Activated gamma-delta T cell treated with anti-CD3 and anti-CD28 coated beads, Interleukin-2, amount 50 U/mL, for 16 hours (primary cell): ENCODE data around the gene HECW1.

Source experiments
- DNase-seq: peaks from one replicate; pipeline ENCODE4 v3.0.0-alpha.2; 2020; ENCODE audit warnings: low read depth

The HECW1 gene

DNA sequence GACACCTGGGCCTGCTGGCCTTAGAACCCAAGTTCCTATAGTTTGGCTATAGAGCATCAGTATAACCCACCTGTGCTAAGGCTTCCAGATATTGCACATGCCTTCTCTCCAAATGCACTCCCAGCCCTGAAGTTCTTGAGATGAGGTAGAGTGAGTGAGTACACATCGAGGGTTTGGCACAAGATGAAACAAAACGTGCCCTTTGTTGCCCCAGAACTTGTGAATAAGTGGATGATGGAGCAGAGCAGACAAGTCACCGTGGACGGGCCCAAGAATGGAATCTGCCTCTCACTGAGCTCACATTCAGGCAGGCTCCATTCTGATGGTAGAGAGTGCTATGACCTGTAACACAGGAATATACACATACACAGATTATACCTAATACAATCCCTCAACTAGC is 397.5 kb downstream of the HECW1 start:
- DNase-seq = no peak

DNA sequence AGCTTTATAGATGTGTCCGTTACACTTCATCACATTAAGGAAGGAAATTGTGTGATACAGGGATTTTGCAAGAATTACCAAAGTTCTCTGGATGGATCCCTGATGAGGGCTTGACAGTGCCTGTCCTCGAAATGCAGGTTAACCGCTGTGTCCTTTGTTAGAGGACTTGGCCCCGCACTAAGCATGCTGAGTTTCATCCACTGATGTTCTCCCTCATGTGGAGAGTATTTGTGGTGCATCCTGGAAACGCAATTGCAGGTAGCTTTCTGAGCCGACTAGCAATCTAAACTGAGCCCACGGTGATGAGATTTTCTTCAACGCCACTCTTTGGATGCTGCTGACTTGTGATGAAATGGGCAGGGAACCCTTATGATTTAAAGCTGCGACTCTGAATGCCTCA is 398.6 kb downstream of the HECW1 start:
- no peak for DNase-seq

DNA sequence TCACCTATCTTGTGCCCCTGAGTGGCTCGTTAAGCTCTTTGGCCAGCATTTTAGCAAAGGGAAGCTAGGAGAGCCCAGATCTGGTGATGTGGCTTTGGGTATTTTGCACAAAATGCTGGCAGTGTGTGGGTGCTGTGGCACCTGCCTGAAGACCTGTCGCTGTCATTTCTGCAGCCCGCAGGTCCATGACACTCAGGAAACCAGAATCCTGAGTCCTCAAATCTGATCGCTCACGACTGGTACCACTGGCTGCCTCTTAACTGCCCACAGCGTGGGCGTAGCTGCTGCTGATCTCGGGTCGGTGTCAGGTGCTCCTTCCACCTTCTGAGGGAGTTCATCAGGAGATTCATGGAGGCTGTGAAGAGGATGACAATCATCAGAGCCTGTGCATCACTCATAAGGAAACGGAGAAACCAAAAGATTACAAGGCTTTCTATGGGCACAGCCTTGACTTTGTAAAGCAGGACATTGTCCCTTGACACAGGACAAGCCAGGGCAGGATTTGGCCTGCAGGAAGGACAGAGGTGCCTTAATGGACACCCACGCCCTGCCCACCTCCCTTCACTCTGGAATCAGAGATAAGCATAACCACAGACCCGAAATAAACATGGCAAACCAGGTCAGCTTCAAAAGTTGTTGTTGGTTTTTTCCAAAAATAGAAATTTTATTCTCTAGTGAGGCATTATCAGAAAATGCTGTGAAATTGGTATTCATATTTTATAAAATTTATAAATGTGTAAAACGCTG is 399.5 kb downstream of the HECW1 start:
- no peak for DNase-seq

DNA sequence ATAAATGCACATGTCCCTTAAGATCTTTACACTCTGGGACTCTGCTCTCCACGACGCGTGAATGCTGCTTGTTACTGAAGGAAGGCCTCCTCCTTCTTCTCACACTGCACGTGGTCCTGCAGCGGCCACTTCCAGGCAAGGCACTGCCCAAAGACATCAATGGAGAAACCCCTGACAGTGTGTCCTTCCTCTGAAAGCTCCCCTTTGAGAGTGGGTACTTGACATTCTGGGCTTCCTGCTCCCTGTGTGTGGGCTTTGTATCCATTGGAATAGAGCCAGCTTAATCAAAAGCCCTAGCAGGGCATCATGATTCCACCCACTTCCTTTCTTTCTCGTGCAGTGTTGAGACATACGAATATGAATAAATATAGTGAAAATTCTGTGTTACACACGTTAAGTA is 400.8 kb downstream of the HECW1 start:
- DNase-seq = no peak

DNA sequence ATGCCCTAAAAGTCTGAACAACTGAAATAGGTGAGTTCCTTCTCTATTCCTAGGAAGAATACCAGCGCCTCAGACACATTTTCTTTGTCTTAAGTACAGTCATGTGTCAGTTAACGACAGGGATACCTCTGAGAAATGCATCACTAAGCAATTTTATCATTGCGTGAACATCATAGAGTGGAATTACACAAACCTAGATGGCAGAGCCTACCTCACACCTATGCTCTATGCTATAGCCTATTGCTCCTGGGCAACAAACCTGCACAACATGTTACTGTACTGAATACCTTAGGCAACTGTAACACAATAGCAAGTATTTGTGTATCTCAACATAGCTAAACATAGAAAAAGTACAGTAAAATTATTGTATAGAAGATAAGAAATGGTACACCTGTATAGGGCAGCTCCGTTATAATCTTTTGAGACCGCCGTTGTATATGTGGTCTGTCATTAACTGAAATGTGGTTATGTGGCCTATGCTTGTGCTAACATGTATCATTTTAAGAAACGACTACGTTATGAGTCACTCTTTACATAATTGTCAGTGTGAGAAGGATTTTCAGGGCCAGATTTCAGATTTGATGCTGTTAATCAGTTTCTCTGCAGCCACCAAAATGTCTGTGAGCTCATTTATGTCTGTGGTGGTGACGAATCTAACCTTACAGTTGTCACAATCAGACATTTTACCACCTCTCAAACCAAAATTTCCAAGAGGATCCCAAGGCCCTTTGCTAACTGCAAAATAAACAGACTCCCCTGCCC is 404.3 kb downstream of the HECW1 start:
- no peak for DNase-seq

DNA sequence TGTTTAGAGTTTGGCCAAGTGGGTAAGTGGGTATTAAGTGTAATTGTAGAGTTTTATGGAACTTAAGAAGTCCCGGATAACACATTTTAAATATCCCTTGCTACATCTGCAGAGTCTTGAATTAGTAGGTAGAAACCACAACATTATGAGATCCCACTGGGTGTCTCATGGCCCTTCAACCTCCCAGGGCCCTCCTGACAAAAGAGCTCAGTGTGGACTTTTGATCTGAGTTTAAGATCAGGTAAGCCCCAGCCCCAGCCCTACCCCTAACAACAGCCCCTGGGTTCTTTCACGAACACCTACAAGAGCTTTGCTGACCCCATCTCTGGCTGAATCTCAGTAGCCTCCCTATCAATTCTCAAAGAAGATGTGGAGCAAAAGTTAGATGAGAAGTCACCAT is 405.0 kb downstream of the HECW1 start:
- DNase-seq = no peak

DNA sequence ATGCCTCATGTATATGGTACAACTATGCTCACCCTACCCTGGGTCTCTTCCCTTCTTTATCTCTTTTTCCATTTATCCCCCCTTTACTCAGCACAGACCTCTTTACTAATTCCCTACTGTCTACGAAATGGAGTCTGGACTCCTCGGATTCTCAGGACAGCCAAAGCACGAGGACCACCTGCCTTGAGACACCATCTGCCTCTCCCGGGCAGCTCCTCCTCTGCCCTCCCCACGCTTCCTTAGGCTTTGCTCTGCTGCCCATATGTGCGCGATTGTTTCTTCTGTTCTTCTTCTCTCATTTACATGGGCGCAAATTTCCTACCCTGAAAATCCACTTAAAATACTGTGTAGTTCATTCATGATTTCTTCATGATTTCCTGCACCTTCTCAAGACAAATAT is 407.8 kb downstream of the HECW1 start:
- no peak for DNase-seq

DNA sequence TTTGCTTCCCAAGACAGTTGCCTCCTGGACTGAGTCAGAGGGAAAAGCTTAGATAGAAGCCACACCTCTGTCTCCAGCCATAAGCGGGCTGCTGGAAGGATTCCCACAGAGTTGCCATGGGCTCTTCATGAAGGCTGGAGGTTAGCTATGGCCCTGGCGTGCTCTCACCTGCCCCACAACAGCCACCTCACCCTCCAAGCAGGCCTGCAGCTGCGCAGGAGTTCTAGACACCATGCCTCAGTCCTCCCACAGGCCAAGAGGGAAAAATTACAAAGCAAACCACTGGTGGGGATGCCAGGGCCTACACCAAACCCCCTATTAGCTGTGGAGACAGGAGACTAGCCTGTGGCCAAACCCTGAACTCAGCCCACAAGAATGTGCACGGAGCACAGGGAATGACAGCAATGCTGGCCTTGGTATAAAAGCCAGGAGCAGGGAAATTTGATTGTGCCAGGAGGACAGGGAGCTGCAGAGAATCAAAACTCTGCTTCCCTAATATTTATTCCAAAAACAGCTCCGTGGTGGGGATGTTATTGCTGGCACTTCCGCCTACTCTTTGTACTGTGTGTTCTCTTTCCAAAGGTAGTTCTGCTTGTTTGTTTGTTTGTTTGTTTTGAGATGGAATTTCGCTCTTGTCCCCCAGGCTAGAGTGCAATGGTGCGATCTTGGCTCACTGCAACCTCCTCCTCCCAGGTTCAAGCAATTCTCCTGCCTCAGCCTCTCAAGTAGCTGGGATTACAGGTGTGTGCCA is 410.1 kb downstream of the HECW1 start:
- DNase-seq = no peak

DNA sequence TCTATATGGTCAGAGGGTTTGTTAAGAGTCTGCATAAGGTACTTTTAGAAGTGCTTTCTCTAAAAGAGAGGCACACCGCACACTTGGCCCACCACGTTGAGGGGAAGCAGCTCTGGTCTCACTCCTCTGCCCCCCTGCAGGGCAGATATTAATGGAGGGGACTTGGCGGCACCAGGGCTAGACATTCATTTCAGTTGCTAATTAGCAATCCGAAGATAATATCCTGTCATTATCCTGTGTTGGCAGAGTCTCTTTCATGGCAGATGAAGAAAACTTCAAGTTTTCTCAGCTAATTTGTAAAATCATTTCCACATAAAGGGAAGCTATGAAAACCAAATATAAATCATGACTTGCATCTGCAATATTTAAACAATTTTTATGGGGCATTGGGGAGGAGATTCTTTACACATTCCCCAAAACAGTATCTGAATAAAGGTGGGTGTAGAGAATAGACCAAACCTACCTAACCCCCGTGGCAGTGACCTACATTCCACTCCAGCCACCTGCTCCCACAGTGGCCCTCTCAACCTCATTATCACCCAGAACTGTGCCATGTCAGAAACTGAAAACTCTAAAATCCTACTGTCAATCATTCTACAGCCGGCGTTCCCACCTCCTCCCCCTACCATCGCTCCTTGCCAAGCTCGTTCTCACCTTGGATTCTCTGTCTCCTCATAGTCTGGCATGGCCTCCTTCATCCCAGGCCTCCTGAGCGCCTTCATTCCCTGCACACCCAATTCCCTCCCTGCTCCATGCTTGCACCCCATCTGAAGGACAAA is 416.3 kb downstream of the HECW1 start:
- no peak for DNase-seq

DNA sequence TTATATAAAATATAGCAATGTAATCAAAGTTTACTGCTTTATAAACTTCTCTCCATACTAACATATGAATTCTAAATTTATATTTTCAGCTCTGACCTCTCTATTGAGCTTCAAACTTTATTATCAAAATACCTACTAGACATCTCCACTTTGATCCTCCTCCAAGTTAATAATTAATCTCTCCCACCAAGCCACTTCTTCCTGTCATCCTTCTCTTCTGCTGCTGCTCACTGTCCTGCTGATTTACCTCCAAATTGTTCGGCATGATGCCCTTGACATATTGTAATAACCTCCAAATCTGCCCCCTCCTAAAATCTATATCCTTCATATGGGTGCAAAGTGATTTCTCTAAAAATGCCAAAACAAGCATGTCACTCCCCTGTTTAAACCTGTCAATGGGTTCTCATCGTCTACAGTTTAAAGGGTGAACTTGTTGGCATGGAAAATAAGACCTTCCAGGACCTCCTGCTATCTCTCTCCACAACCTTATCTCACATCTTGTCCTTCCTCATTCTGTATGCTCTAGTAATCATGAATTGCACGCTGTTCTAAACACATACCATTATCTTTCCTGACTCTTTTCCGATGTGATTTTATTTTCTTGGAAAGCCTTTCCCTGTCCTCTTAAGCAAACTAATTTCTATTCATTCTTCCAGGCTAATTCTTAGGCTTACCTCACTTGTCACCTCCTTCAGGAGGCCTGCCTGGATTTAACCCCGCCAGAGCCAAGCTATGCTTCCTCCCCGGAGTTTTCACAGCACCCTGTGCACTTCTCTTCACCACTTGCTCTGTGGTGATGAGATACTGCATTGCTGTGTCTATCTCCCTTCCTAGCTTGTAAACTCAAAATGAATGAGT is 418.3 kb downstream of the HECW1 start:
- no peak for DNase-seq

DNA sequence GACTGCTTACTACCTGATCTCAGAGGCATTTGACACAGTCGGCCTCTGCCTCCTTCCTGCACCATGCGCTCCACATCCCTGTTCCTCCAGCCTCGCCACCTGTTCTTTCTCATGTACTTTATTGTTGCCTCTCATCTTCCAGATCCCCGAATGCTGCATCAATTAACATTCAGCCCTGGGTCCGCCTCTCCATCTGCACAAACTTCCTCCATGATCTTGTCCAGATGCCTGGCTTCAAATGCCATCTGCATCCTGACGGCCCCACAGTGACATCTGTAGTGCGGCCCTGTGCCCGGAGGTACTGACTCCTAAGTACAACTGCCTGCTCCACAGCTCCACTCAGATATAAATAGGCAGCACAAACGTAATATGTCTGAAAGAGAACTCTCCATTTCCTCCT is 419.3 kb downstream of the HECW1 start:
- DNase-seq = no peak

DNA sequence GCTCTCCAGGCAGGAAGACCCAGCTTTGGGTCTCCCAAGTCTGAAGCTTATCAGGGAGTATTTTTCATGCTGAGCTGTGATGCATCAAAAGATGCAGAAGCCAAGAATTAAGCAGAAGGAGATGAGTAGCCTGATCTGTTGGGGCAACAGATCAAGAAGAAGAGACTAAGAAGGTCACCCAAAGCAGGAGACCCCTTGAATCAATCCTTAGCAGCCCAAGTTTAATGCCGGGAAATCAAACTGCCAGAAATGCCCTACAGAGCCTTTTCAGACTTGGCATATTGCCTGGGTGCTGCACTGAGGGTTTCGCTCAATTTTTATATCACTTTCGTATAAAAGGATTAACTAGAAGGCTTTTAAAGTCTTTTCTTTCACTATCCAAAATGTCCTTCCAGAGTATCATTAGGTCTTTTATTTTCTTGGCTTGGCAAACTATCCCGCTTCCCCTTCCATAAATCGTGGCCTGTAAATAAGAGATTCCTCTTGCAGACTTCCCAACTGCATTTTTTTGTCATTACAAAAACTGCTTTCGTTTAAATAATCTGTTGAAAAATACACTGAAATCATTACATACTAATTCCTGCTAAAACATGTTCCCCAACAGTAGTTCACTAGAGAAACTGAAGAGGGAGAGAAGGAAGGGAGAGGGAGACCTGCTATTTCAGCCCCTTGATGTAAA is 421.5 kb downstream of the HECW1 start:
- no peak for DNase-seq

DNA sequence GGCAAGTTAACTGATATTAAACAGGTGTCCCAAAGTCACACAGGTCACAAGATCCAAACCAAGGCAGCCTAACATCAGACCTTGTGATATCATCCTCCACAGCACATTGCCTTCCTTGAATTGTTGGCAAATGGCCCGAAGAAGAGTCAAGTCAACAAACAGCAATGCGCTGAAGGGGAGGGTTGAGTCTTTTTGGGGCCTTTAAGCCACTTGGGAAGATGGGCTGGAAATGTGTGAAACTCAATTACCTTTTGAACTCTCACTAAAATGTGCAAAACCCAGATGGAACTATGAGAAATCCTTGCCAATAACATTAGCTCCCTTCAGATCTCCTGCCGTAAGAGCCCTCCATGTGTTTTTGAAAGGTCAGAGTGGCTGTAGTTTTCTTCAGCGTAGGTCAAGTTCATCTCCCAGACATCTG is 422.6 kb downstream of the HECW1 start:
- no peak for DNase-seq

DNA sequence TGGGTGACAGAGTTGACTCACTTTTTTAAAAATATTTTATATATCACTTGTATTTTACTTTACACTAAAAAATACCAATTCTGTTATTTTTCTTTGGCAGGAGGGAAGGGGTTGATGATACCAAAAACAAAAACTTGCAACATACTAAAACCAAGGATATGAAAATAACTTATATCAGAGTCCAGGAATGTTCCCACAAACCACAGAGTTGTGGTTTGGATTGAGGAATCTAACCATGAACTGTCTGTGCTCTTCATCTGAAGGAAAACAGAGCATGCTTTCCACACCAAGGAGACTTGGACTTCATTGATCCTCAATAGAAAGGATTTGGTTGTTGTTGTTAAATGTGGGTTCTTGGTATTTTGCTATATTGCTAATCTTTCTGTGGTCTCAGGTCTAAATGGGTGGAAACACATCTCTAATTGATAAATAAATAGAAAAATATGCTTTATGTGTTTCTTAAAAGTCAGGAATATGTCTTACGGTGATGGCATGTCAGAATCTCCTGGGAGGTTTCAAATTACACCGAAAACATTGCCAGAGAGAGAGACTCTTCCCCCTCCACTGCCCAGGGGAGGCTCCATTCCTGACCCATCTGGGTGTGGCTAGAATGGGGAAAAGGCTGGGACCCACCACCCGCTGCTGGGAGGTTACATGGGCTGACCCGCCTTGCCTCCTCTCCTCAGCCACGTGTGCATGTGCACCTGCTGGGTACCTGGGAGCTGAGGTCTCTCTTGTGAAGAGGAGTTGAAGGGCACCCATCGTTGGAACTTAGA is 423.6 kb downstream of the HECW1 start:
- DNase-seq = no peak

DNA sequence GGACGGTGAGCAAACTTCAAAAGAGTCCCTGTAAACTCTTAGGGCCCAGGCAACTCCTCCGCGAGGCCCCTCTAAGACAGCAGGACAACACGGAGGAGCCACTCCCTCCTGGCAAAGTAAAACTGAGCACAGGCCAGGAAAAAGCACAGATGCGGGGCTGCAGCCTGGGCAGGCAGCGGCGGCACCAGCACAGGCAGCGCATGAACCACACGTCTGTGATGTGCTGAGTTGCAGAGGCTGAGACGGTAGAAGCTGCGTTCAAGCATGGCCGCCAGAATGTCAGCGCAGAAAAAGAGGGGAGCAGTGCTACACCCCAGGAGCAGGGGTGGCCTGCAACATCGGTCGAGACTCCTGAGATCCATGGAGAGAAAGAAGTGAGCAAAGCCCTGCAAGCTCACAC is 424.3 kb downstream of the HECW1 start:
- no peak for DNase-seq

DNA sequence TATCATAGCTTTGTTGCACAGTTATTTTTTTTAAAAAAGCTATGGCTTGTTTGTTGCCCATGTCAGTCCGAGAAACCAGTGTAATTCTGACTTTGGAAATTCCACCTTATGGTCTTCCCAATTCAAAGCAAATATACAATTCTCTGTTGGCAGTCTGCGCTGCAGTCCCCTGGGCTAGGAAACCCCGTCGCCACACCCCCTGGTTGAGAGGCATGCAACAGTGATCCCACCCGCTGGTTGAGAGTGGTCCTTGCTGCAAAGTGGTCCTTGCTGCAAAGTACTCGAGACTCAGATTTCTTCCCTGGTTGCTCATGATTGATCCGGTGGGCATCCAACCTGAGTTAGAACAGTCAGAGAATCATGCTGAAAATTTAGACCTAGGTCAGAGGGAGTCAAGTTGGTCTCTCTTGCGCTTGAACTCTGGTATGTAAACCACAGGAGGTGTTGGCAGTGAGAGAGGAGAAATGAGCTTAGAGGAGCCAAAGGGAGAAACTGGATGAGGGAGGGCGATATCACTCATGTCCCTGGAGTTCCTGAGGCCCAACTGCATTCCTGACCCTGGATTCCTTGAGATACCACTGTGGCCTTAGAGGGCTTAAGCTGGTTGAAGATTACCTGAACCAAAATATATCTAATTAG is 425.4 kb downstream of the HECW1 start:
- DNase-seq = no peak

DNA sequence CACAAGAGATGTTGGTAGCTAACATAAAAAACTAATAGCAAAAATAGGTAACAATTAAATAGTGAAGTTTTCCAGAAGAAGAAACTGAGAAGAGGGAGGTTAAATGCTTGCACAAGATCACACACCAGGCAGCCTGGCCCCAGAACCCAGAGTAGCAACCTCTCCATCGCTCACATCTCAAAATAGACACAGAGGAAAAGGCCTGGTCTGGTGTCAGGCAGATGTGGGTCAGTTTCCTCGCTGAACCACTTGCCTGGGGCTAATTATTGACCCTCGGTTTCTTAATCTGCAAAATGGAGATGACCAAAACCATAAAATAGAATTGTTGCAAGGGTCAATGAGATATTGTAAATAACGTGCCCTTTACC is 425.9 kb downstream of the HECW1 start:
- DNase-seq = no peak

DNA sequence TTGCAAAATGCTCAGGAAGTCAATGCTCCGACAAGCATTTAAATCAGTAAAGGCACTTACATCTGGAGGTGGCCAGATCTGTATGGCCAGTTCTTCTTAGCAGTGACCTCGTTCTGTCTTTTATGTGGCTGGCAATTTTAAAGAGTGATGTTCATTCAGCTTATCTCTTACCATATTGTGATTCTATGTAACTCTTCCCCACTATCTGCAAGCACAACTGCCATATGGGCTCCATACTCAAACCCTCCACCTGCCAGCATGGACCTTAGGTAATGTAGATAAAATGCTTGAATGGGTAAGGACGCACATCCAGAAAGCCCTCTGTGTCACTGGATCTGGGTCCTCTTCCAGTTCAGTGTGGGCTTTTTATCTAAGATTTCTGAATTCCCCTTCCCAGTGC is 428.0 kb downstream of the HECW1 start:
- DNase-seq = no peak

DNA sequence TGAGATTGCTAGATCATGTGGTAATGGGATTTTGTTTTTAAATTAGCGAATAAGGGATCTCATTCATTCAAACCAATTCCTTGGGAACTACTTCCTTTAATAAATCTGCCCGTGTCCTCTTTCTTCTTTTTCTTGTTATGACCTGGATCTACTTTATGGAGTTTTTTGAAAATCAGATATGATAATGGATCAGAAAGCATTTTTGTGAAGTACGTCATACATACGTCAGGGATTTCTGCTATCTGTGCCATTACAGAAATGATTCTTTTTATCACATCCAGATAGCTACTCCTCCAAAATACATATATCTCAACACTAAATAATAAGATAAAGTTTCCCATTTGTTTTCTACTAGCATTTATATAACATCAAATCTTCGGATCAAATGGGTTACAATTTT is 430.3 kb downstream of the HECW1 start:
- no peak for DNase-seq
